Astrocyte (in vitro differentiated cells and primary cell): ENCODE results near the gene RTN4IP1.

Source experiments
- EZH2 ChIP-seq: IDR thresholded peaks from 2 replicates; pipeline ENCODE4 v1.6.1; 2012; ENCODE audit warnings: mild to moderate bottlenecking, low read length, inconsistent platforms; ENCODE audit not compliant: insufficient read depth
- TF ChIP-seq, protein P1 (sequence below): IDR thresholded peaks from 2 replicates; pipeline ENCODE4 v1.5.1; 2011; ENCODE audit warnings: low read depth, mild to moderate bottlenecking, inconsistent platforms, low read length, moderate library complexity; ENCODE audit not compliant: insufficient read depth

DNA sequence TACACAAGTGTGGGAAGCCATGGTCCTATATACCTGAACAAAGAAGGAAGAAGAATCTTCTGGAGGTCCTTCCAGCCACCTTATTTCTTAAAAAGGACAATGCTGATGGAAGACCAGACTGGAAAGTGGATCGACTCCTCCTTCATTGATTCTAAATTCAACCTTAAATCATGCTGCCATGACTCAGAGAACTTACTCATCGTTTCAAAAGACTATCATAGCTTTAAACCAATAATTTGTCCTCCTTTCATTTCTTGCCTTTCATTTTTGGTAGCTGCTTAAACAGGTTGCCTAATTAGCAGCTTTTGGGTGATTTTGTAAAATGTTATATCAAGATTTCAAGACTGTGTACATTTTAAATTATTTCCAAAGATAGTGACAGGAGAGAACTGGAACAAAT, 60.8 kb downstream of the RTN4IP1 start:
- TF ChIP-seq, protein P1, sequence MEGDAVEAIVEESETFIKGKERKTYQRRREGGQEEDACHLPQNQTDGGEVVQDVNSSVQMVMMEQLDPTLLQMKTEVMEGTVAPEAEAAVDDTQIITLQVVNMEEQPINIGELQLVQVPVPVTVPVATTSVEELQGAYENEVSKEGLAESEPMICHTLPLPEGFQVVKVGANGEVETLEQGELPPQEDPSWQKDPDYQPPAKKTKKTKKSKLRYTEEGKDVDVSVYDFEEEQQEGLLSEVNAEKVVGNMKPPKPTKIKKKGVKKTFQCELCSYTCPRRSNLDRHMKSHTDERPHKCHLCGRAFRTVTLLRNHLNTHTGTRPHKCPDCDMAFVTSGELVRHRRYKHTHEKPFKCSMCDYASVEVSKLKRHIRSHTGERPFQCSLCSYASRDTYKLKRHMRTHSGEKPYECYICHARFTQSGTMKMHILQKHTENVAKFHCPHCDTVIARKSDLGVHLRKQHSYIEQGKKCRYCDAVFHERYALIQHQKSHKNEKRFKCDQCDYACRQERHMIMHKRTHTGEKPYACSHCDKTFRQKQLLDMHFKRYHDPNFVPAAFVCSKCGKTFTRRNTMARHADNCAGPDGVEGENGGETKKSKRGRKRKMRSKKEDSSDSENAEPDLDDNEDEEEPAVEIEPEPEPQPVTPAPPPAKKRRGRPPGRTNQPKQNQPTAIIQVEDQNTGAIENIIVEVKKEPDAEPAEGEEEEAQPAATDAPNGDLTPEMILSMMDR: no peak
- TF ChIP-seq EZH2: no peak
